A549 (cell line): ENCODE data around the gene UBXN7.

ENCODE experiments used
- CBX2 ChIP-seq: fragments of 200-600 bp; sonication (generic); IDR thresholded peaks from 2 replicates; pipeline ENCODE4 v1.6.1; 2016; ENCODE audit warnings: low read depth, mild to moderate bottlenecking, borderline replicate concordance
- CEBPB ChIP-seq, 2 experiments: fragments of >200 bp in 1 of 2; sonication (Bioruptor Twin) in 1 of 2; formaldehyde crosslinking in 1 of 2; IDR thresholded peaks; 2 replicates each; pipeline ENCODE4 v1.6.1; 2012 to 2016
- CTCF ChIP-seq: fragments of >200 bp; sonication (Bioruptor Twin); formaldehyde crosslinking; IDR thresholded peaks from 3 replicates; pipeline ENCODE4 v1.5.1; 2016
- EP300 ChIP-seq, 2 experiments: fragments of >200 bp; sonication (Bioruptor Twin); formaldehyde crosslinking; IDR thresholded peaks; 2 replicates in 1 of 2; 3 replicates in 1 of 2; pipeline ENCODE4 v1.6.1; 2016 to 2017
- HDAC2 ChIP-seq: fragments of 200-600 bp; sonication (generic); IDR thresholded peaks from 2 replicates; pipeline ENCODE4 v1.6.1; 2016
- HEYL ChIP-seq: fragments of 250-450 bp; sonication (Bioruptor Pico); IDR thresholded peaks from 2 replicates; pipeline ENCODE4 v1.8.0; 2021; ENCODE audit warnings: mild to moderate bottlenecking, moderate library complexity
- HOXA7 ChIP-seq: fragments of 250-450 bp; sonication (Bioruptor Pico); IDR thresholded peaks from 2 replicates; pipeline ENCODE4 v1.5.0; 2020; ENCODE audit warnings: mild to moderate bottlenecking, moderate library complexity
- MYC ChIP-seq: IDR thresholded peaks from 2 replicates; pipeline ENCODE4 v1.6.1; 2012; ENCODE audit warnings: mild to moderate bottlenecking, inconsistent platforms, low read length, improper control_type of control experiment, borderline replicate concordance
- POLR2A ChIP-seq: IDR thresholded peaks from 2 replicates; pipeline ENCODE4 v1.6.1; 2012; ENCODE audit warnings: mild to moderate bottlenecking, low read length
- SMC3 ChIP-seq: fragments of >200 bp; sonication (Bioruptor Twin); formaldehyde crosslinking; IDR thresholded peaks from 3 replicates; pipeline ENCODE4 v1.6.1; 2018; ENCODE audit warnings: inconsistent platforms
- USF2 ChIP-seq: fragments of 450-650 bp; IDR thresholded peaks from 2 replicates; pipeline ENCODE4 v1.6.1; 2014; ENCODE audit warnings: antibody characterized with exemption
- ZSCAN20 ChIP-seq: fragments of 250-450 bp; sonication (Bioruptor Pico); IDR thresholded peaks from 2 replicates; pipeline ENCODE4 v1.8.0; 2022; ENCODE audit warnings: mild to moderate bottlenecking, moderate library complexity

- TF ChIP-seq CEBPB (IDR thresholded peaks at IDR 0.05) (no peak), CTCF (no peak), ZSCAN20 (CRISPR knock-in tag) (no peak), CBX2 (no peak), POLR2A (no peak), HOXA7 (CRISPR knock-in tag) (no peak), MYC (no peak), HEYL (CRISPR knock-in tag) (no peak), HDAC2 (no peak), USF2 (no peak), EP300 (IDR thresholded peaks at IDR 0.05) (no peak), SMC3 (no peak)
These were observed 80.7 kb downstream of the UBXN7 start for GRCh38 chr3:196351541-196351940.
